Stomach (tissue), 4 donors: ENCODE data around the gene SSR1.

Experiments used
- CTCF ChIP-seq, 7 experiments: fragments of 450-650 bp in 4 of 7; fragments of 200-600 bp in 3 of 7; sonication (generic) in 3 of 7; IDR thresholded peaks; one replicate each; pipeline ENCODE4 v1.5.1; 2016 to 2019; ENCODE audit warnings: antibody characterized with exemption in 7 of 7, control low read depth in 2 of 7, mild to moderate bottlenecking in 1 of 7
- EP300 ChIP-seq: sonication (generic); formaldehyde crosslinking; IDR thresholded peaks from one replicate; pipeline ENCODE4 v1.6.1; 2017; ENCODE audit warnings: antibody characterized with exemption
- POLR2A ChIP-seq, 4 donors: fragments of 450-650 bp; IDR thresholded peaks; one replicate each; pipeline ENCODE4 v1.6.1; 2016; ENCODE audit warnings: antibody characterized with exemption in 4 of 4, control low read depth in 2 of 4, mild to moderate bottlenecking in 1 of 4, moderate library complexity in 1 of 4
- POLR2AphosphoS5 ChIP-seq, 3 donors: sonication (generic); formaldehyde crosslinking; IDR thresholded peaks; one replicate each; pipeline ENCODE4 v1.6.1; 2016; ENCODE audit warnings: antibody characterized with exemption in 3 of 3

DNA sequence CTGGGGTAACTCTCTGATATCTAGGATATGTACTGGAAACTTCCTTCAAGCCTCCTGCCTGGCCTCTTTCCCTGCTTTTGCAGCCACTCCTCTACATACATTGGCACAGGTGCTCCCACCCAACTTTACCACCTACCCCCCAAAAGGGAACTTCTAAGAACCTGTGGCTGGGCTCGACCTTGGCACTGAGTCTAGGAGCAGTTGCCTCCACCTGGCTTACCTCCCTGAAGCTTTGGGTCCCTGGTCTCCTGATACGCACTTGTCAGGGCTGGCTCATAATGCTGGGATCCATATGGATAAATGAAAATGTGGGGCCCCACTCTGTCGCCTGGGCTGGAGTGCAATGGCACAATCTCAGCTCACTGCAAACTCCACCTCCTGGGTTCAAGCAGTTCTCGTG lies 56.2 kb downstream of the SSR1 start:
- TF ChIP-seq CTCF (IDR thresholded peaks at IDR 0.05) (no peak), POLR2A (IDR thresholded peaks at IDR 0.05) (no peak), POLR2AphosphoS5 (IDR thresholded peaks at IDR 0.05) (no peak), EP300 (no peak)
